K562 (cell line): ENCODE data around the gene PIGQ. TPM values are rescaled to one million over a fixed set of nuclear protein-coding genes. Genes with fewer than 3 reads are reported as not detected.

Experiments used
- FOSL1 ChIP-seq: fragments of 200-800 bp; sonication (Bioruptor generic); conservative IDR thresholded peaks from 2 replicates; pipeline ENCODE4 v1.6.1; 2016; ENCODE audit warnings: missing genetic modification characterization, missing compliant biosample characterization
- L3MBTL2 ChIP-seq: fragments of 450-650 bp; IDR thresholded peaks from 2 replicates; pipeline ENCODE4 v1.6.1; 2016; ENCODE audit warnings: mild to moderate bottlenecking, moderate library complexity
- MIER1 ChIP-seq: fragments of 450-650 bp; IDR thresholded peaks from 2 replicates; pipeline ENCODE4 v1.6.1; 2016; ENCODE audit warnings: antibody characterized with exemption, mild to moderate bottlenecking, low read depth
- NEUROD1 ChIP-seq: fragments of 150-350 bp; IDR thresholded peaks from 2 replicates; pipeline ENCODE4 v1.6.1; 2014; ENCODE audit warnings: borderline replicate concordance, low read length, low read depth; ENCODE audit not compliant: partially characterized antibody
- NR3C1 ChIP-seq: sonication (generic); formaldehyde crosslinking; IDR thresholded peaks from 2 replicates; pipeline ENCODE4 v1.8.1; 2022; ENCODE audit warnings: missing genetic modification reagents
- POLR2G ChIP-seq: fragments of 200-400 bp; formaldehyde crosslinking; IDR thresholded peaks from 2 replicates; pipeline ENCODE4 v1.6.1; 2017; ENCODE audit warnings: low read depth, mild to moderate bottlenecking, antibody characterized with exemption, low read length, moderate library complexity
- RB1 ChIP-seq: fragments of 450-650 bp; IDR thresholded peaks from 2 replicates; pipeline ENCODE4 v1.6.1; 2017; ENCODE audit warnings: low read depth, mild to moderate bottlenecking
- SMAD1 ChIP-seq: fragments of 150-350 bp; IDR thresholded peaks from 2 replicates; pipeline ENCODE4 v1.6.1; 2014; ENCODE audit warnings: low read length, low read depth; ENCODE audit not compliant: partially characterized antibody
- TRIM28 ChIP-seq: fragments of 450-650 bp; IDR thresholded peaks from 2 replicates; pipeline ENCODE4 v1.6.1; 2017
- ZNF76 ChIP-seq: fragments of 250-450 bp; sonication (Bioruptor Pico); IDR thresholded peaks from 2 replicates; pipeline ENCODE4 v1.4.0; 2020; ENCODE audit warnings: mild to moderate bottlenecking, moderate library complexity, borderline replicate concordance
- polyA plus RNA-seq, 8 experiments: library from polyadenylated mRNA; depleted of rRNA in 4 of 8; stranded (reverse) in 5 of 8; unstranded in 3 of 8; fragments of >200 nt; fragmentation: Nextera tagmentation in 2 of 8; fragmentation: Illumina TruSeq in 1 of 8; extraction: Ambion mirVana in 2 of 8; extraction: Trizol in 1 of 8; gene quantifications; 2 replicates each; pipeline versions ENCODE4 v1.2.1 to v1.2.3, GENCODE V29; 2011 to 2014; ENCODE audit warnings: inconsistent platforms in 1 of 8, missing spikeins in 1 of 8
- total RNA-seq, 7 experiments: library from RNA; depleted of rRNA in 6 of 7; stranded (reverse); fragments of >200 nt in 6 of 7; fragmentation: Illumina TruSeq in 2 of 7; extraction: Trizol in 2 of 7; gene quantifications; 2 replicates each; pipeline versions ENCODE4 v1.2.1 to v1.2.3, GENCODE V29; 2011 to 2021; ENCODE audit warnings: low replicate concordance in 1 of 7
- TF ChIP-seq, protein P1 (sequence below): fragments of 450-650 bp; IDR thresholded peaks from 2 replicates; pipeline ENCODE4 v1.6.1; 2016; ENCODE audit warnings: antibody characterized with exemption
- TF ChIP-seq, protein P2 (sequence below): fragments of 250-450 bp; sonication (Bioruptor Pico); IDR thresholded peaks from 2 replicates; pipeline ENCODE4 v1.4.0; 2020; ENCODE audit warnings: mild to moderate bottlenecking, moderate library complexity, borderline replicate concordance
- TF ChIP-seq, protein P3 (sequence below), 2 experiments: fragments of 450-650 bp in 1 of 2; sonication (generic) in 1 of 2; formaldehyde crosslinking in 1 of 2; IDR thresholded peaks in 1 of 2; conservative IDR thresholded peaks in 1 of 2; 2 replicates each; pipeline versions ENCODE4 v1.6.1 to v1.8.1; 2016 to 2023; ENCODE audit warnings: mild to moderate bottlenecking in 2 of 2, moderate library complexity in 2 of 2, inconsistent platforms in 1 of 2, missing genetic modification reagents in 1 of 2
- TF ChIP-seq, protein P4 (sequence below): sonication (generic); formaldehyde crosslinking; IDR thresholded peaks from 2 replicates; pipeline ENCODE4 v1.8.1; 2023; ENCODE audit warnings: mild to moderate bottlenecking, missing genetic modification reagents

The PIGQ gene
- total and polyA plus RNA-seq, 9 of the 15 experiments (the other 6 are each of a cell fraction or from before 2014, with no cell fraction given) = 0.20 to 49.6 (median 11.7) TPM

DNA sequence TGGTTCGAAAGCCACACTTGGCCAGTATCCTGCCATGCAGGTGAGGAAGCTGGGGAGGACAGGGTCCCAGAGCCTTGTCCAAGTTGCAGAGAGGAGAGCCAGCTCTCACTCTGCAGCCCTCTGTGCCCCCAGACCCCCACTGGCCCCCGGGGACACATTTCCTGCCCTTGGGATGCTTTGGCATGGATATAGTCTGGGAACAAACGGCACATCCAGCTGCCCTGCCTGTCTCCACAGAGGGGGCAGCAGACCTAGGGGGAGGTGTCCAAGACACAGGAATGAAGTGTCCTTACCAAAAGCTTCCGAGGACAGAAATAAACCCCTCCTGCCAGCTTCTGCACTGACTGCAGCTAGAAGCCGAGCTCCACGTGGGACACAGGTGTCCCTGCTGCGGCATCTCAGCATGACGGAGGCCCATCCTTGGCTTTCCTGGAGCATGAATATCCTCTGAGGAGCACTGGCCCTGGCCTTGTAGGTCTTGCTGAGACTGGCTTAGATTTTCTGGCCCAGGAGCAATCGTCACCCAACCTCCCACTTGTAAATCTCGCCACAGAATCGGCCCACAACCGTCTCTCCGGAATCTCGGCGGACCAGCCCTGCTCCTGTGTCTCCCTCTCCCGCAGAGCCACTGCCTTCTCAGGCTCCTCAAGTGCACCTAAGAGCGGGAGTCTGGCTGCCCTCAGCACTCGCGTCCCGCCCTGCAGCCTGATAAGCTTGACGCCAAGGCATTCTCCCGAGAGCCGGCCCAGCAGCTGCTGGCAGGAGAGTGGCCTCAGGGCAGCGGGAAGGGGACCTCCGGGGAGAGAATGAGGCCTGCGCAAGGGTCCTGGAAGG, 43.4 kb upstream of the PIGQ start (continued):
- TF ChIP-seq, protein P1, sequence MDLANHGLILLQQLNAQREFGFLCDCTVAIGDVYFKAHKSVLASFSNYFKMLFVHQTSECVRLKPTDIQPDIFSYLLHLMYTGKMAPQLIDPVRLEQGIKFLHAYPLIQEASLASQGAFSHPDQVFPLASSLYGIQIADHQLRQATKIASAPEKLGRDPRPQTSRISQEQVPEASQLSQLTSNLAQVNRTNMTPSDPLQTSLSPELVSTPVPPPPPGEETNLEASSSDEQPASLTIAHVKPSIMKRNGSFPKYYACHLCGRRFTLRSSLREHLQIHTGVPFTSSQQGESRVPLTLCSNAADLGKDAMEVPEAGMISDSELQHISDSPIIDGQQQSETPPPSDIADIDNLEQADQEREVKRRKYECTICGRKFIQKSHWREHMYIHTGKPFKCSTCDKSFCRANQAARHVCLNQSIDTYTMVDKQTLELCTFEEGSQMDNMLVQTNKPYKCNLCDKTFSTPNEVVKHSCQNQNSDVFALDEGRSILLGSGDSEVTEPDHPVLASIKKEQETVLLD = no peak
- TF ChIP-seq NR3C1 (CRISPR knock-in tag) (0 out of 2 replicates have a peak, but pooled peaks have one; percentile 33), TRIM28 (0 out of 2 replicates have a peak, but pooled peaks have one; percentile 18), L3MBTL2 (peak; percentile 66), NEUROD1 (no peak), SMAD1 (no peak), ZNF76 (CRISPR knock-in tag) (no peak), MIER1 (peak; percentile 43; the same call in 1 of the 2 replicates), POLR2G (no peak), RB1 (no peak), FOSL1 (tag) (0 out of 2 replicates have a peak, but pooled peaks have one; percentile 1)
- TF ChIP-seq, protein P2, sequence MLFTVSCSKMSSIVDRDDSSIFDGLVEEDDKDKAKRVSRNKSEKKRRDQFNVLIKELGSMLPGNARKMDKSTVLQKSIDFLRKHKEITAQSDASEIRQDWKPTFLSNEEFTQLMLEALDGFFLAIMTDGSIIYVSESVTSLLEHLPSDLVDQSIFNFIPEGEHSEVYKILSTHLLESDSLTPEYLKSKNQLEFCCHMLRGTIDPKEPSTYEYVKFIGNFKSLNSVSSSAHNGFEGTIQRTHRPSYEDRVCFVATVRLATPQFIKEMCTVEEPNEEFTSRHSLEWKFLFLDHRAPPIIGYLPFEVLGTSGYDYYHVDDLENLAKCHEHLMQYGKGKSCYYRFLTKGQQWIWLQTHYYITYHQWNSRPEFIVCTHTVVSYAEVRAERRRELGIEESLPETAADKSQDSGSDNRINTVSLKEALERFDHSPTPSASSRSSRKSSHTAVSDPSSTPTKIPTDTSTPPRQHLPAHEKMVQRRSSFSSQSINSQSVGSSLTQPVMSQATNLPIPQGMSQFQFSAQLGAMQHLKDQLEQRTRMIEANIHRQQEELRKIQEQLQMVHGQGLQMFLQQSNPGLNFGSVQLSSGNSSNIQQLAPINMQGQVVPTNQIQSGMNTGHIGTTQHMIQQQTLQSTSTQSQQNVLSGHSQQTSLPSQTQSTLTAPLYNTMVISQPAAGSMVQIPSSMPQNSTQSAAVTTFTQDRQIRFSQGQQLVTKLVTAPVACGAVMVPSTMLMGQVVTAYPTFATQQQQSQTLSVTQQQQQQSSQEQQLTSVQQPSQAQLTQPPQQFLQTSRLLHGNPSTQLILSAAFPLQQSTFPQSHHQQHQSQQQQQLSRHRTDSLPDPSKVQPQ (CRISPR knock-in tag) = no peak
- TF ChIP-seq, protein P3, sequence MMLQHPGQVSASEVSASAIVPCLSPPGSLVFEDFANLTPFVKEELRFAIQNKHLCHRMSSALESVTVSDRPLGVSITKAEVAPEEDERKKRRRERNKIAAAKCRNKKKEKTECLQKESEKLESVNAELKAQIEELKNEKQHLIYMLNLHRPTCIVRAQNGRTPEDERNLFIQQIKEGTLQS (IDR thresholded peaks at IDR 0.05) = no peak
- TF ChIP-seq, protein P3 (CRISPR knock-in tag; conservative IDR thresholded peaks at IDR 0.05) = peak; percentile 61; the same call in 1 of the 2 replicates
- TF ChIP-seq, protein P4, sequence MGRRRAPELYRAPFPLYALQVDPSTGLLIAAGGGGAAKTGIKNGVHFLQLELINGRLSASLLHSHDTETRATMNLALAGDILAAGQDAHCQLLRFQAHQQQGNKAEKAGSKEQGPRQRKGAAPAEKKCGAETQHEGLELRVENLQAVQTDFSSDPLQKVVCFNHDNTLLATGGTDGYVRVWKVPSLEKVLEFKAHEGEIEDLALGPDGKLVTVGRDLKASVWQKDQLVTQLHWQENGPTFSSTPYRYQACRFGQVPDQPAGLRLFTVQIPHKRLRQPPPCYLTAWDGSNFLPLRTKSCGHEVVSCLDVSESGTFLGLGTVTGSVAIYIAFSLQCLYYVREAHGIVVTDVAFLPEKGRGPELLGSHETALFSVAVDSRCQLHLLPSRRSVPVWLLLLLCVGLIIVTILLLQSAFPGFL (CRISPR knock-in tag) = peak; percentile 62; the same call in 1 of the 2 replicates
